Measurements from ENCODE around the gene DCST1. TPM values are rescaled to one million over a fixed set of nuclear protein-coding genes. Genes with fewer than 3 reads are reported as not detected.

Gene DCST1
- total and polyA plus RNA-seq, 2 of the 8 experiments (the other 6 are each of a cell fraction or from before 2014, with no cell fraction given): not detected

- no peak for DNase-seq (ENCODE audit: low read depth in 1 of 2, low spot score in 2 of 2)
- no peaks in the 10 kb centered on the region for H3K79me1 ChIP-seq (ENCODE audit: low read depth, low read length)
- no peak overlapping the region for H3K4ac ChIP-seq (replicated peaks; ENCODE audit: insufficient read length, low read depth, low read length)
- peaks cover 0 to 15% of the 10 kb centered on the region in 2 experiments; a peak in 2 of 4 replicates for H3K79me2 ChIP-seq (ENCODE audit: control insufficient read depth in 1 of 2, insufficient read depth in 2 of 2, low read length in 2 of 2)
- H4K8ac ChIP-seq (ENCODE audit: extremely low read depth, insufficient read depth, low read length): no peak overlapping the region
- no peak overlapping the region for H2BK20ac ChIP-seq (ENCODE audit: low read length)
- POLR2A ChIA-PET (ENCODE audit: partially characterized antibody): no interaction called here
- H2BK5ac ChIP-seq (ENCODE audit: low read depth, low read length): no peak overlapping the region
- H3K36me3 ChIP-seq (ENCODE audit: control insufficient read depth in 2 of 4, insufficient read depth in 4 of 4, low read length in 3 of 4): peaks cover 0 to 12% (median 4%) of the 10 kb centered on the region in 4 experiments; a peak in 5 of 8 replicates
- no peak overlapping the region for H4K91ac ChIP-seq (replicated peaks; ENCODE audit: insufficient read length, low read length)
- H4K5ac ChIP-seq (ENCODE audit: insufficient read length, low read depth, low read length): no peak overlapping the region
- no peak overlapping the region for H3K27ac ChIP-seq (ENCODE audit: low read depth, low read length)
- H2AK5ac ChIP-seq (ENCODE audit: low read depth, low read length): no peak overlapping the region
- H3K27me3 ChIP-seq (replicated peaks in 1 of 4; ENCODE audit: control insufficient read depth in 3 of 4, extremely low read depth in 1 of 4, insufficient read depth in 3 of 4, low read length in 3 of 4): peaks cover 0 to 7% (median 1%) of the 10 kb centered on the region in 4 experiments; a peak in 3 of 7 replicates
- H3K23me2 ChIP-seq (ENCODE audit: low read depth, low read length): peaks cover 16% of the 10 kb centered on the region
- H3K4me2 ChIP-seq (ENCODE audit: insufficient read depth in 1 of 2, low read depth in 2 of 2, low read length in 2 of 2): no peak overlapping the region
- no peak overlapping the region for H3K4me3 ChIP-seq (ENCODE audit: extremely low read depth in 1 of 4, insufficient read depth in 2 of 4, low read depth in 3 of 4, low read length in 4 of 4)
- no peak overlapping the region for H3K14ac ChIP-seq (ENCODE audit: insufficient read length)
- FAIRE-seq: no peak
- WGBS, 2 experiments (ENCODE audit: extremely low coverage in 1 of 2, insufficient coverage in 1 of 2, insufficient read length in 1 of 2, insufficient replicate concordance in 2 of 2, low coverage in 1 of 2, low lambda C conversion rate in 2 of 2, missing lambda C conversion rate in 1 of 2): 85% methylated on average over 3 of the region's 3 CpGs; no CpG with 5 or more reads in 1 of the 2 experiments
- peaks cover 4 to 36% (median 20%) of the 10 kb centered on the region in 4 experiments for H3K4me1 ChIP-seq (replicated peaks in 1 of 4; ENCODE audit: control insufficient read depth in 3 of 4, insufficient read depth in 4 of 4, low read length in 3 of 4)
- H2BK120ac ChIP-seq (replicated peaks; ENCODE audit: low read depth, low read length): no peak overlapping the region
- H3K9ac ChIP-seq (replicated peaks in 1 of 4; ENCODE audit: extremely low read depth in 1 of 4, low read depth in 3 of 4, low read length in 3 of 4): no peak overlapping the region
- CTCF ChIA-PET (ENCODE audit: partially characterized antibody): interaction anchor here (1.0 to 33.9 kb wide), 5 partner anchors 4 to 101 kb away, joined by 3 to 907 read pairs (median 169); partner anchors contain the start of genes ADAM15, EFNA3 and EFNA4
- H3K18ac ChIP-seq (ENCODE audit: extremely low read depth, low read length): no peak overlapping the region
- H2BK12ac ChIP-seq (ENCODE audit: low read depth, low read length): no peak overlapping the region
- no peak overlapping the region for H2AFZ ChIP-seq (ENCODE audit: low read length)
- peaks cover 12 to 23% of the 10 kb centered on the region in 2 experiments for H4K20me1 ChIP-seq (replicated peaks in 1 of 2; ENCODE audit: control insufficient read depth in 1 of 2, insufficient read depth in 2 of 2, low read length in 2 of 2)
- no peaks in the 10 kb centered on the region for H3K9me3 ChIP-seq (ENCODE audit: insufficient read depth in 2 of 2, low read depth in 1 of 2, low read length in 1 of 2)
- H3K23ac ChIP-seq (ENCODE audit: insufficient read length): no peak overlapping the region
- H3K56ac ChIP-seq (replicated peaks; ENCODE audit: insufficient read length, low read depth, low read length): no peak overlapping the region
- no peak overlapping the region for H2BK15ac ChIP-seq (ENCODE audit: low read length)
- TF ChIP-seq ASH2L (IDR thresholded peaks at IDR 0.05; ENCODE audit: low read length) (no peak), SIN3A (conservative IDR thresholded peaks at IDR 0.05 in 1 of 2, IDR thresholded peaks at IDR 0.05 in 1 of 2; ENCODE audit: low read depth in 1 of 2, low read length in 2 of 2) (no peak), TAF7 (optimal IDR thresholded peaks at IDR 0.05; ENCODE audit: borderline replicate concordance, low read depth, low read length) (no peak), BCL11A (IDR thresholded peaks at IDR 0.05; ENCODE audit: low read depth in 2 of 2, low read length in 2 of 2) (no peak), RBBP5 (IDR thresholded peaks at IDR 0.05; ENCODE audit: borderline replicate concordance, low read depth, low read length) (no peak), RAD21 (IDR thresholded peaks at IDR 0.05 in 1 of 2, conservative IDR thresholded peaks at IDR 0.05 in 1 of 2; ENCODE audit: low read depth in 2 of 2, low read length in 2 of 2) (no peak), ZNF274 (IDR thresholded peaks at IDR 0.05; ENCODE audit: borderline replicate concordance, extremely low read depth, low read length) (no peak), BACH1 (IDR thresholded peaks at IDR 0.05; ENCODE audit: low read length) (no peak), CTBP2 (IDR thresholded peaks at IDR 0.05; ENCODE audit: borderline replicate concordance, insufficient read depth, insufficient read length, low read length) (no peak), POLR2AphosphoS5 (IDR thresholded peaks at IDR 0.05; ENCODE audit: low read depth, low read length) (no peak), KDM5A (IDR thresholded peaks at IDR 0.05; ENCODE audit: low read length) (no peak), SIX5 (IDR thresholded peaks at IDR 0.05; ENCODE audit: low read depth, low read length) (no peak), NRF1 (IDR thresholded peaks at IDR 0.05; ENCODE audit: low read depth, low read length) (no peak)
These were observed 35.0 kb downstream of the DCST1 start for GRCh38 chr1:155068599-155068998.
